ENCODE measurements around the gene FOXL3. TPM values are rescaled to one million over a fixed set of nuclear protein-coding genes. Genes with fewer than 3 reads are reported as not detected.

Gene FOXL3
- total RNA-seq, 1 experiment from 2014 or later, result not detected

DNA sequence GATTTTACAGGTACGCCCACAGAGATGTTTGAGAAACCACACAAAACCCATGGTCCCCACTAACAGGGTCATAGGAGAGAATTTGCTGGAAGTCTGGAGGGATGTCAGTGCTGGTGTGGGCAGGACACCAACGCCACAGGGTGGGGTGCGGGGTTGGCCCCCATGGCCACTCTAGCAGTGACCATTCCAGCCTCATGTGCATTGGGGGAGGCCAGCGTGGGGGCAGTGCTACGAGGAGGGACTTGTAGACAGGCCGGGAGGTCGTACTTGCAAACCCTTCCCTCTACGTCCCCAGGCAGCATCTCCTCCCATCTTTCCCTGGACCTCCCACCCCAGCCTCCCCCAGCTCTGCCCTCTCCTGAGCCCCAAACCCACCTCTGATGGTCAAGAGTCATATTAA is 34.0 kb downstream of the FOXL3 start:
- Histone ChIP-seq H3K9me3 (replicated peaks) (no peaks in the 10 kb centered on the region), H3K4me3 (no peak overlapping the region), H3K27me3 (no peaks in the 10 kb centered on the region), H3K36me3 (no peaks in the 10 kb centered on the region), H3K27ac (no peak overlapping the region), H3K4me1 (no peaks in the 10 kb centered on the region; the same call in 1 of the 2 replicates)
- no peak for DNase-seq

DNA sequence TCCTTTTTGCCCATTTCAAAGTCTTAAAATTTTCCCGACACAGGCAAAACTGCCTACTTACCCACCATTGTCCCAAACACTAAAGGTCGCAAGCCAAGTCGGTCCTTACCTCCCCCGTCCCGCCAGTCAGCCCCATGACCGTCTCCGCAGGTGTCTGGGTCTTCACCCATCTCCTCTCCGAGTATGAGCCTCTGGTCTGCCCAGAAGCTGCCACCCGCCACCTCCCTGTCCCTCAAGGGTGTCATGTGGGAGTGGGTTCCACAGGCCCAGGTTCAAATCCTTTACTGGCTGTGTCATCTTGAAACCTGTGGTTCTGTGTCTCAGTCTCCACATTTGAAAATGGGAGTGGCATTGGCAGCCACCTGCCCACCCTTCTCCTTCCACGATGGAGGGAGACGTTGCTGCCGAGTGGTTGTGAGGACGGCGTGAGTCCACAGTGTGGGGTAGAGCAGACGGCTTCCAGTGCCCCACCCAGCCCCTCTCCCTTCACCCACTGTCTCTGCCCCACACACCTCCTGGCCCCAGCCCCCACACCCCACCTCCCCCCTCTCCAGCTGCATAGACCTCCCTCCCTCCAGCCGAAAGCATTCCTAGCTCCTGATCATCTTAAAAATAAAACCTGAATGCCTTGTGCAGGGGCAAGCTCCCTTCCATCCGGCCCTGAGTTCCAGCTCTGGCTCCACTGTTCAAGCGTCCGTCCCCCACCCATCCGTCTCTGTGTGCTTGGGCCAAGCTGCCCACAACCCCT is 35.3 kb downstream of the FOXL3 start:
- DNase-seq, result no peak
- Histone ChIP-seq H3K4me1 (no peaks in the 10 kb centered on the region; the same call in 1 of the 2 replicates), H3K4me3 (no peak overlapping the region), H3K27me3 (no peaks in the 10 kb centered on the region), H3K27ac (no peak overlapping the region), H3K36me3 (no peaks in the 10 kb centered on the region), H3K9me3 (replicated peaks) (no peaks in the 10 kb centered on the region)

DNA sequence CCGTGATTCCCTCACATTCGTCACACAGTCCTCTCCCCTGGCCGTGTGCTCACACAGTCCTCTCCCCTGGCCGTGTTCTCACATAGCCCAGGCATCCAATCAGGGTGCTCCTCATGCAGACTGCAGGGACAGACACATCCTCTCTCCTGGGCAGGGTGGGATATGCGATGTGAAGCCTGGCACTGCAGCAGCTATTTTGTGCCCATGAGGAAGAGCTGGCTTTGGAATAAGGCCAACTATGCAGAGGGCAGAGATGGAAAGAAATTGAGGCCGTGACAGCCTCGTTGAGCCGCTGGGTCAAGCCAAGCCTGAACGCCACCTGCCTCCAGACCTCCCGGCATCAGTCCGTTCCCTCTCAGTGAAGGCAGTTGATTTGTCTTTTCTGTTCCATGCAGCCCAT is 35.8 kb downstream of the FOXL3 start:
- Histone ChIP-seq H3K36me3 (no peaks in the 10 kb centered on the region), H3K27me3 (no peaks in the 10 kb centered on the region), H3K27ac (no peak overlapping the region), H3K4me3 (no peak overlapping the region), H3K4me1 (no peaks in the 10 kb centered on the region; the same call in 1 of the 2 replicates), H3K9me3 (replicated peaks) (no peaks in the 10 kb centered on the region)
- DNase-seq, result no peak

DNA sequence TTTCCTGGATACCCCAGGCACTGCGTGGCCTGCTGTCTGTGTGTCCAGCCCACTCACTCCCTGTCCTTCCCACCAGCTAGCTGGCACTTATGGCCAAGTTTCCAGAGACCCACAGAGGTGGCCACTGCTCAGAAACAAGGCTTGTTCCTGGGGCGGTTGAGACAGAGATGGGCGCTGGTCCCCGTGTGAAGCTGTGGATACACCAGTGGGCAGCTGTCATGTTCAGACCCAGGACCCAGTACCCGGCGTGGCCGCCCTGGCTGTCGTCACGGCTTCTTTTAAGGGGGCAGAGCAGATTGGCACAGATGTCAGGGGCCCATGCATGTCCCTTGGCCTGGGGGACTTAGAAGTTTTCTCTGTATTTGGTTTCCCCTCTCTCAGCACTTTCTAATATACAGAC is 36.3 kb downstream of the FOXL3 start:
- Histone ChIP-seq H3K27me3 (no peaks in the 10 kb centered on the region), H3K36me3 (no peaks in the 10 kb centered on the region), H3K9me3 (replicated peaks) (no peaks in the 10 kb centered on the region), H3K27ac (no peak overlapping the region), H3K4me1 (no peaks in the 10 kb centered on the region), H3K4me3 (no peak overlapping the region)
- no peak for DNase-seq

DNA sequence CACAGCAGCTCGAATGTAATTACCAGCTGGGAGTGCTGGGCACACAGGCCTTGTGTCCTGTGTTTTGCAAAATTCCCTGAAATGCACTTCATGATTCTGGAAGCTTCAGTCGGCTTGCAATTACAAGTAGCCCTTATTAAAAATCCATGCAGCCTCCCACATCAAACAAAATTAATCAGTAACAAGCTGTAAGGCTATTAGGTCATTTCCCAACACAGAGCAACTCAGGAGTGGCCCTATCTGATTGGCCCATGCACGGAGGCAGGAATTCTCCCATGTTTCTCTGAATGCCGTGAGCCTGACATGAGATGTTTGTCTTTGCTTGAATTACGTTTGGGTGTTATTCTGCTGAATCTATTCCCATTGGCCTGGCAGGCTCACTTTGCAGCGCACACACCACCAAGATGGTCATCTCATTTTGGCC is 36.9 kb downstream of the FOXL3 start:
- Histone ChIP-seq H3K27me3 (no peaks in the 10 kb centered on the region), H3K4me3 (no peak overlapping the region), H3K27ac (no peak overlapping the region), H3K9me3 (replicated peaks) (no peaks in the 10 kb centered on the region), H3K4me1 (no peaks in the 10 kb centered on the region), H3K36me3 (no peaks in the 10 kb centered on the region)
- DNase-seq, result no peak

DNA sequence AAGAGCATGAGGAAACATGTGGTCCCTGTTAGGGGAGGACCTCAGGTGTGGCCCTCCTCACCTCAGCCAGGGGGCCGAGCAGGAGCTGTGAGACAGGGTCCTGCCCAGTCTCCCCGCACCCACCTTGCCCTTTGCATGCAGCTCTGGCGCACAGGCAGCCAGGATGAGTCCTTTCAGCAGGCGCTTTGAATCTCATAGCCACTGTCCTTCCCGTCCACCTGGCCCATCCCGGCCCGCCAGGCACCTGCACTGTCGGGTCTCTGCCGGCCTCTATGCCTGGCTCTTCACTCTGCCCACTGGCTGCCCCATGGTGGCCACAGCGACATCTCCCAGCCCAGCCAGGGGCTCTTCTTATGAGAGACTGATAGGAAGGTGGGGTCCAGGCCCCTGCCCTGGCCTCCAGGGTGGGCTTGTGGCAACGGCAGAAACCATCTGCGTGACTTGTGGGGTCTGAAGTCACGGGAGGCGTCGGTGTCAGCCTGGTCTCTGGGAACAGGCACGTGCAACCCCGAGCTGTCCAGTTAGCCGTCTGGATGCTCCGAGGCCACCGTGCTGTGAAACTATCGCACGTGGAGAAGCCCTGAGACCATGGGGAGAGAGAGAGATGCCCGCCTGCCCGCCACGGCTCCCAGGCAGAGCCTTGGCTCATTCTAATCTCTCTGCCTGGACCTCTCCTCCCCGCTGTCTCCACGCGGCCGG is 37.4 kb downstream of the FOXL3 start:
- Histone ChIP-seq H3K27me3 (no peaks in the 10 kb centered on the region), H3K4me3 (no peak overlapping the region), H3K9me3 (replicated peaks) (no peaks in the 10 kb centered on the region), H3K27ac (no peak overlapping the region), H3K4me1 (no peaks in the 10 kb centered on the region), H3K36me3 (no peaks in the 10 kb centered on the region)
- DNase-seq, result no peak

DNA sequence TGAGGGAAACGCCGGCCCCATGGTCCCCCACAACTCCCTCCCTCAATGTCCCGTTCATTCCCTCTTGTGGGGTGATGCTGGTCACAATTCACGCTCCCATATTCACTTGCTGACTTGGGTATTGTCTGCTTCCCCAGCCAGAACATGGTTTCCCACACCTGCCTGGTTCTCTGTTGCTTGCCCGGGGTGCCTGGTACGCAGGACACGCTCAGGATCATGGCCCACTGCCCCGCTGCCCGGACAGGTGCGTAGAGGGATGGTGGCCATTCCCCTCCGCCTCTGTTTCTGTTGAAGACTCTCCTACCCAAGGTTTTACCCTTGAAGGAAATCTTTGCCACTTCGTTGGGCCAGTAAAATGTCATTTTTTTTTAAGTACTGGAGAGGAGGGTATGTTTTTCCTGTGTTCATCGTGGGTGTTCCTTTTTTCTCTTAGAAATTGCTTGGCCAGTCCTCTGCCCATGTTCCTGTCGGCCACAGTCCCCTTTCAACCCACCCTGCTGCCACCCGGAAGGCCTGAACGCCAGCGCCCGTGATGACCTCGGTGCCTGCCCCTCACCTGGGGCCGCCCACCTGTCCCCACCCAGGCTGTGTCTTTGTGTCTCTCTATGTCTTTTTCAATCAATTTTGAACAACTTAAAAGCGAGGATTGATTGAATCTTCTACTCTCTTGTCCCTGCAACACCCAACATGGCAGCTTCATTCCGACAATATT is 38.2 kb downstream of the FOXL3 start:
- no peak for DNase-seq
- no peaks in the 10 kb centered on the region for H3K36me3 ChIP-seq

DNA sequence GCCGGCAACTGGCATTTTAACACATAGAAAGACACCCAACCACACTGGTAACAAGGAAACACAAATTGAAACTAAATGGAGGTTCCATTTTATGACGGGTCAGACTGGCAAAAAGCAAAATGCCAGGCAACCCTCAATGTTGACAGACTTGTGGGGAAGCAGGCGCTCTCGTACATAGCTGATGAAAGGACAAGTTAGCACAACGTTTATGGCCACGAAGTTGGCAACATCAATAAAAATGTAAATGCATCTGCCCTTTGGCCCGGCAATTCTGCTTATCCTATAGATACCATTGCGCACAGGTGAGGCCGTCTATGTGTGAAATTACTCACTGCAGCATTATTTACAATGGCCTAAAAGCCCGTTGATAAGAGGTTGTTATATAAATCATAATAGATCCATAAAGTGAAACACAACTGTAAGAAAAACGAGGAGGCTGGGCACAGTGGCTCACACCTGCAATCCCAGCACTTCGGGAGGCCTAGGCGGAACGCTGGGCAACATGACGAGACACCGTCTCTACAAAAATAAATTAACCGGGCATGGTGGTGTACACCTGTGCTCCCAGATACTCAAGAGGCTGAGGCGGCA is 39.8 kb downstream of the FOXL3 start:
- Histone ChIP-seq H3K9me3 (replicated peaks) (no peaks in the 10 kb centered on the region), H3K4me1 (no peaks in the 10 kb centered on the region), H3K36me3 (no peaks in the 10 kb centered on the region), H3K27me3 (no peaks in the 10 kb centered on the region), H3K27ac (no peak overlapping the region), H3K4me3 (no peak overlapping the region)
- DNase-seq, result no peak

More for the DNA sequence above, 38.2 kb downstream of the FOXL3 start:
- H3K4me1 ChIP-seq, result no peaks in the 10 kb centered on the region
- H3K27ac ChIP-seq, result no peak overlapping the region
- no peaks in the 10 kb centered on the region for H3K9me3 ChIP-seq (replicated peaks)
- no peak overlapping the region for H3K4me3 ChIP-seq
- H3K27me3 ChIP-seq, result no peaks in the 10 kb centered on the region

DNA sequence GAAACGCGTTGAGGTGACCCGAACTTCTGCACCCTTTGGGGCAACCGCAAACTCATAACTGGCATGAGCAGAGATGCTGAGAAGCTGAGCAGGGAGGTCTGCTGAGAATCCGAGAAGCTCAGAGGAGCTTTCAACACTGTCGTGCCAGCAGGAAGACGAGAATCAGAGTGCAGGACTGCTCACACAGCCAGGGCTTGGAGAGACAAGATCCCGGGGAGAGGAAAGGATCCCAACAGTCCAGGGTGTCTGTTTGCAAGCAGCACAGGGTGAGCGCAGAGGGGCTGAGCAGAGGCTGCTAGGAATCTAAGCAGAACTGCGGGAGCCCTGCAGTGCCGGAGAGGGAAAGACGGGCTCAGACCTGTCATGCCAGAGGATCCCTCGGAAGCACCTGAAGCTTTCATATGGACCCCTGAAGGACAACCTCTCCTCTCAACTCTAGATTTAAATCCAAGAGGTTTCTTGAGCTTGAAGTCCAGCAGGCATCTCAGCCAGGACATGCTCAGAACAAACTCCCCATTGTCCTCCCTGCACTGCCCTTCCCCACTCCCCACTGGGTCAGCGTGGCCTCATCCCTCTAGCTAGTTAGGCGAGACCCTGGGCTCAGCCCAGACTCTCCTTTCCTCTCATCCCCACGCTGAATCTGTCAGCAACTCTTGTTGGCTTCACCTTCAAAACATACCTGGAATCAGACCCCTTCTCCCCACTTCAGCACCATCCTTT is 40.7 kb downstream of the FOXL3 start:
- Histone ChIP-seq H3K9me3 (replicated peaks) (no peaks in the 10 kb centered on the region), H3K4me1 (no peaks in the 10 kb centered on the region), H3K27ac (no peak overlapping the region), H3K27me3 (no peaks in the 10 kb centered on the region), H3K36me3 (no peaks in the 10 kb centered on the region), H3K4me3 (no peak overlapping the region)
- DNase-seq, result no peak

DNA sequence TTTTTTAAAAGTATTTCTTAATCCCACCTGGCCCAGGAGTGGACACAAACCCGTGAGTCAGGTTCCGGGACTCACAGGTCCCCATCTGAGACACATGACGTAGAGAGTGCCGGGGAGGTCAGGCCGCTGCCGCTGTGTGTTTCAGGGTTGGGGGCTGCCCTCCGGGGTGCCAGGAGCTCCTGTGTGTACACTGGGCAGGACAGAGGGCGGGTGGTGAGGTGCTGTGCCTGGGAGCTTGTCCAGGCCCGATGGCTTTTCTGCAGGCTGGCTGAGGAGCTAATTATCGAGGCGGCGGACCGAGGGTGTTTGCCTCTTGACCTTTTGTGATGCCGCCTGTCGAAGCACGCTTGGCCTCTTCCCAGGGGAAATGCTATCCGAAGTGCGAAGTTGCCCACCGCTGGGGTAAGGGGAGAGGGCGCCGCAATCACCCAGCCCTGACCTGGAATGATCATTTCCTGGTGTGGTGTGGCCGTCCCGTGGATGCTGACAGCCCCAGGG is 42.1 kb downstream of the FOXL3 start:
- no peak overlapping the region for H3K27ac ChIP-seq
- no peaks in the 10 kb centered on the region for H3K4me1 ChIP-seq
- H3K9me3 ChIP-seq (replicated peaks), result no peaks in the 10 kb centered on the region
- H3K4me3 ChIP-seq, result no peak overlapping the region
- no peaks in the 10 kb centered on the region for H3K36me3 ChIP-seq
- H3K27me3 ChIP-seq, result no peaks in the 10 kb centered on the region
- DNase-seq, result no peak

DNA sequence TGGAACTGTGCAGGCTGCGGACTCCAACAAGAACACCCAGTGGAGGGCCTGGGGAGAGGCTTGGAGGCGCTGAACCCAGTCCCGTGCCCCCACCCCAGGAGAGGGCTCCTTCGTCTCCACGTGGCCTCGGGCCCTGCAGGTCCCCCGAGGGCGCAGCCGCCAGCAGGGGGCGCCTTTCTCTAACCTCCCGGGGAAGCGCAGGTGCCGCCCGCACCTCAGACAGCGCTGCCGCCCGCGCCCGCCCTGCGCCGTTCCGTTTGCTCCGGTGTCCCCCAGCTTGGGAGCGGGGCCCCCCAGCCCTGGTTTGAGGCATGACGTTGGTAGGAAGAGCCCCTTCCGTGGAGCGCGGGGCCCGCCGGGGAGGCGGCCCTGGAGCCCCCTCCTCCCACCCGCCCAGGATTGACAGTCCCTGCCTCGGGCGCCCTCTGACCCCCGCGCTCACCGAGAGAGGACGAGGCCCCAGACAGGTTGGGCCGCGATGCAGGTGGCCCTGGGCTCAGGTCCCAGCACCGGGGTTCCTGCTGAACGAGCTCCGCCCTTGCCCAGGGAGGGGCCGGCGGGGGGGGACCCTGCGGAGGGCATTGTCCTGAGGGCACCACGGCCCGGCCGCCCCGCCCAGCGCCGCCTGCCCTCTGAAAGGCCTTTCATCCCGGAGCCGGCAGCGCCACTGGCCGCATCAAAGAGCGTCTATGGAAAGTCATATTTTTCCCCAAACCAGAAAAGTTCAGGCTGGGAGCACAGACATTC is 42.8 kb downstream of the FOXL3 start:
- H3K27ac ChIP-seq, result no peak overlapping the region
- no peaks in the 10 kb centered on the region for H3K9me3 ChIP-seq (replicated peaks)
- H3K27me3 ChIP-seq, result no peaks in the 10 kb centered on the region
- peak; percentile 42 to 43 for DNase-seq
- H3K4me3 ChIP-seq, result no peak overlapping the region
- no peaks in the 10 kb centered on the region for H3K36me3 ChIP-seq
- H3K4me1 ChIP-seq, result no peaks in the 10 kb centered on the region

DNA sequence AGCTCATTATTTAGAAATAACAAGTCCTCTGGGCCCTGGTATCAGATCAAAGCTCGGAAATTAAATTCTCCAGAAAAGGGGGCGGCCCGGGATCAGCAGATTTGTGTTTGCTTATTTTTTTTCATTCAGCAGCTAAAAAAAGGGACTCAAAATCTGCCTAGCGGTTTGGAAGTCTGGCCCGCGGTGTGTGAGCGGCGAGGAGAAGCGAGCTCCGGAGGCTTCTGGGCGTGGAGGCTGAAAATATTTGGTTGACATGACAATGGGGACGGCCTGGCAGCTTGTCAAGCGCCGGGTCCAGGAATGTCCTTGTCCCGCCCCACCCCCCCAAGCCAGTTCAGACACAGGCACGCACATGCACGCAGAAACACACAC is 43.4 kb downstream of the FOXL3 start:
- no peak for DNase-seq

DNA sequence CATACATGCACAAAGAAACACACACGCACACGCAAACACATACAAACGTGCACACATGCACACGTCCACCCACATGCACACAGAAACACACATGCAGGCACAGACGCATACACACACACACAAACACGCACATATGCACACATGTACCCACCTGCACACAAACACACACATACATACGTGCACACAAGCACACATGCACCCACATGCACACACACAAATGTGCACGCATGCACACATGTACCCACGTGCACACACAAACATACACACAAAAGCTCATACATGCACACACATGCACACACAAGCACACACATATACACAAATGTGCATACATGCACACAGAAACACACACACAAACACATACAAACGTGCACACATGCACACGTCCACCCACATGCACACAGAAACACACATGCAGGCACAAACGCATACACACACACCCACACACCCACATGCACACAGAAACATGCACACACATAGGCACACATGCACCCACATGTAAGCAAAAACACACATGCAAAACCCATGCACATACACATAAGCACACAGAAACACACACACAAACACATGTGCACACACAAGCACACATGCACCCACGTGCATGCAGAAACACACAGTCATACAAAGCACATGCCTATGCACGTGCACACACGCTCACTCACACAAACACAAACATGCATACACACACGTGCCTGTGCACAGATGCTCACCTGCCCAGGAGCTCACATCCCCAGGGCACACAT is 44.8 kb downstream of the FOXL3 start:
- H3K4me1 ChIP-seq, result no peaks in the 10 kb centered on the region
- H3K36me3 ChIP-seq, result no peaks in the 10 kb centered on the region
- no peak overlapping the region for H3K27ac ChIP-seq
- H3K27me3 ChIP-seq, result no peaks in the 10 kb centered on the region
- no peak for DNase-seq
- no peaks in the 10 kb centered on the region for H3K9me3 ChIP-seq (replicated peaks)
- H3K4me3 ChIP-seq, result no peak overlapping the region

More for the DNA sequence above, 43.4 kb downstream of the FOXL3 start:
- no peaks in the 10 kb centered on the region for H3K27me3 ChIP-seq
- H3K4me3 ChIP-seq, result no peak overlapping the region
- H3K36me3 ChIP-seq, result no peaks in the 10 kb centered on the region
- no peak overlapping the region for H3K27ac ChIP-seq
- H3K9me3 ChIP-seq (replicated peaks), result no peaks in the 10 kb centered on the region
- H3K4me1 ChIP-seq, result no peaks in the 10 kb centered on the region
